Measurements from ENCODE around the gene ASF1B. TPM values are rescaled to one million over a fixed set of nuclear protein-coding genes. Genes with fewer than 3 reads are reported as not detected.

The ASF1B gene
- total RNA-seq, 2 experiments from 2014 or later, result 143 to 202 TPM

GRCh38 chr19:14166999-14167575 is 30.7 kb upstream of the ASF1B start:
- no peak for TF ChIP-seq EZH2phosphoT487 (IDR thresholded peaks at IDR 0.05; ENCODE audit: borderline replicate concordance, low read depth, low read length)
- no peak for TF ChIP-seq CTCF (conservative IDR thresholded peaks at IDR 0.05; ENCODE audit: low read length)
- Histone ChIP-seq H3K9me2 (ENCODE audit: insufficient read depth, low read length) (no peaks in the 10 kb centered on the region), H3K36me3 (ENCODE audit: insufficient read depth, low read length) (no peaks in the 10 kb centered on the region), H4K20me1 (ENCODE audit: insufficient read depth, low read length) (no peaks in the 10 kb centered on the region), H3K9me3 (ENCODE audit: low read length) (no peaks in the 10 kb centered on the region), H2AFZ (ENCODE audit: low read length) (no peak overlapping the region), H3K4me3 (ENCODE audit: low read depth, low read length, poor library complexity, severe bottlenecking) (no peak overlapping the region), H3K79me2 (ENCODE audit: insufficient read depth, low read depth, low read length) (no peaks in the 10 kb centered on the region), H3K4me1 (ENCODE audit: insufficient read depth, low read length, poor library complexity, severe bottlenecking) (no peaks in the 10 kb centered on the region), H3K4me2 (ENCODE audit: low read length) (no peak overlapping the region), H3K27ac (ENCODE audit: low read depth, low read length, poor library complexity, severe bottlenecking) (no peak overlapping the region)
- no peak for DNase-seq (ENCODE audit: low spot score)
- POLR2A ChIA-PET, result no interaction called here
- CTCF ChIA-PET (ENCODE audit: unreplicated experiment), result no interaction called here
- intact Hi-C loops (cut with micrococcal nuclease; ENCODE audit: unreplicated experiment), result no loop called here
- BruUV-seq (replicated peaks), result no TSS peak

- POLR2A ChIA-PET, result interaction anchor here (0.7 kb wide), 1 partner anchor 105 kb away, joined by 5 read pairs; no protein-coding TSS in a partner anchor
- CTCF ChIA-PET (ENCODE audit: unreplicated experiment), result interaction anchor here (0.7 kb wide), 1 partner anchor 8 kb away, joined by 14 read pairs; no protein-coding TSS in a partner anchor
- Histone ChIP-seq H4K20me1 (ENCODE audit: insufficient read depth, low read length) (no peaks in the 10 kb centered on the region), H3K79me2 (ENCODE audit: insufficient read depth, low read depth, low read length) (no peaks in the 10 kb centered on the region), H3K36me3 (ENCODE audit: insufficient read depth, low read length) (no peaks in the 10 kb centered on the region), H3K4me3 (ENCODE audit: low read depth, low read length, poor library complexity, severe bottlenecking) (no peak overlapping the region), H2AFZ (ENCODE audit: low read length) (no peak overlapping the region), H3K4me1 (ENCODE audit: insufficient read depth, low read length, poor library complexity, severe bottlenecking) (no peaks in the 10 kb centered on the region), H3K9me3 (ENCODE audit: low read length) (no peaks in the 10 kb centered on the region), H3K9me2 (ENCODE audit: insufficient read depth, low read length) (no peaks in the 10 kb centered on the region), H3K27ac (ENCODE audit: low read depth, low read length, poor library complexity, severe bottlenecking) (no peak overlapping the region), H3K4me2 (ENCODE audit: low read length) (no peak overlapping the region)
- no peak for TF ChIP-seq EZH2phosphoT487 (IDR thresholded peaks at IDR 0.05; ENCODE audit: borderline replicate concordance, low read depth, low read length)
- no peak for TF ChIP-seq CTCF (conservative IDR thresholded peaks at IDR 0.05; ENCODE audit: low read length)
- BruUV-seq (replicated peaks), result no TSS peak
- intact Hi-C loops (cut with micrococcal nuclease; ENCODE audit: unreplicated experiment), result no loop called here
- no peak for DNase-seq (ENCODE audit: low spot score)
These were observed 29.8 kb upstream of the ASF1B start for GRCh38 chr19:14165990-14166830.
